Central memory CD4-positive, alpha-beta T cell (primary cell): Measurements from ENCODE around the gene PACSIN1.

ENCODE experiments used
- DNase-seq: peaks from one replicate; pipeline ENCODE4 v3.0.0; 2022

Gene PACSIN1

GRCh38 chr6:34565722-34566137 is 99.9 kb downstream of the PACSIN1 start:
- no peak for DNase-seq

DNA sequence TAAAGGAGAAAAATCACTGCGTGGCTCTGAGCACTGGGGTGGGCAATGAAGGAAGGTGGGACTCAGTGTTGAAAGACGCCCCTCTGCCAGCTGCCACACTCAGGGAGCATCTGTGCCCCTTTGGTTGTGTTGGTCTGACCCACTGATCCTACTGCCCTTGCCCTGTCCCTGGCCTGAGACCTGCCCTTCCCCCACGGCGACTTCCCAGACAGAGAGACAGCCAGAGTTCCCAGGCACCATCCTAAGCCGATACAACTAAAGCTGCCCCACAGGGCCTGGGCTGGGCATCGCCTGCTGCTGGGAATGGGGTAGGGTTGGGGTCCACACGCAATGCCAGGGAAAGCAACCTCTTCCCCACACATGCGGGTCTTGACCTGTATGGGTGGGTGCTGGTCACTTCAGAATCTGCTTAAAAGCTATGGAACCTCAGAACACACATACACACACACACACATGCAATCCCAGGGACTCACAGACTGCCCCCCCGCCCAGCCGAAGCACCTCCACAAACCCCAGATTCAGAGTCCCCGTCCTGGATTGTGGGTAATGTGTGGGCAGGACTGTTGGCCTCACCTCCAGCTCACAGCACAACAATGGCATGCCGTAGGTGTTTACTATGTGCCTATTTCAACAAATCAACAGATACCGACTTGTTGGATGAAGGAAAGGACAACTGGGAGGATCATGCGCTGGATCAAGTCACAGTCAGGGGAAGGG is 101.1 kb downstream of the PACSIN1 start:
- no peak for DNase-seq

GRCh38 chr6:34568341-34569201 is 102.7 kb downstream of the PACSIN1 start:
- no peak for DNase-seq

DNA sequence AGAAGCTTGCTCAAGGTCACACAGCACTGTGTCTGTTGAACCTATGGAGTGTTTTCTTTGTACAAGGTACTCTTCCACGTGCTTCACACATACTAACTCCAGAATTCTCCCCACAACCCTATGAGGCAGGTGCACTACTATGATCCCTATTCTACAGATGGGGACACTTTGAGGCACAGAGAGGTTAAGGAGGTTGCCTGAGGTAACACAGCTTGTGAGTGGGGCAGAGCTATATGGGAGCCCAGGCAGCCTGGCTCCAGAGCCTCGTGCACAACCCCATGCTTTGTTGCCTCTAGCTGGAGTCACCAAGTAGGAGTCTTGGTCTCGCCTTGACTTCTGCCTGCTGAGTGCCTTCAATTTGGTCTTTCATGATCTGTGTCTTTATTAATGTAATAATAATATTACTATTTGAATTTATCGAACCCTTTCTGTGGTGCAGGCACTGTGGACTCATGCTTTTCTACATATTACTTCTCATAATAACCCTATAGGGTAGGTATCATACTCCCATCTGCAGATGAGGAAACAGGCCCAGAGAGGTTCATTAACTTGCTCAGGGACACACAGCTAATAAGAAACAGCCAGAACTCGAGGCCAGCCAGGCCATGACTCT is 103.6 kb downstream of the PACSIN1 start:
- no peak for DNase-seq

DNA sequence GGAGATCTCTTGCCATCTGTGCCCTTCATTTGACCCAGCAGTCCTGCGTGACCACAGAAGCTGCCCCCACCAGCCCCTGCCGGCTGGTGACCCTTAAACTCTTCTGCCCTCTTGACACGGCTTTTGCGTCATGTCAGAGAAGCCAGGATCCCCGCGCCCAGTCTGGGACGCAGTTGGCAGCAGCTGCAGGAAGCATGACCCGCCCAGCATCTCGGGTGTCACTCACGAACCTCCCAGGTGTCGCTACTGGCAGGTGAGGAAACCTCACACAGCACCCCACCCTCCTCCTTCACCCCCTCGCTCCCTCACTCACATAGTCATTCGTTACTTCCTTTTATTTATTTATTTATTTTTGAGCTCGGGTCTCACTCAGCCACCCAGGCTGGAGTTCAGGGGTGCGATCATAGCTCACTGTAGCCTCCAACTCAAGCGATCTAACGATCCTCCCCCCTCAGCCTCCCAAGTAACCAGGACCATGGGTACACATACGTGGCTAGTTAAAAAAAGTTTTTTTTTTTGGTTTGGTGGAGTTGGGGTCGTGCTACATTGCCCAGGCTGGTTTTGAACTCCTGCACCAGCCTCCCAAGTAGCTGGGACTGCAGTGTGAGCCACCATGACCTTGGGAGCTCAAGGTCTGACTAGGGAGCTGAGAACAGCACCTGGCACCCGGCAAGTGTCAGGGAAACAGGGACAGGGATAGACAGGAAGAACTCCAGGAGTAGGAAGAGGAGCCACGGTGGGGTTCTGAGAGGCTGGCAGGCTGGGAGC is 104.4 kb downstream of the PACSIN1 start:
- no peak for DNase-seq

DNA sequence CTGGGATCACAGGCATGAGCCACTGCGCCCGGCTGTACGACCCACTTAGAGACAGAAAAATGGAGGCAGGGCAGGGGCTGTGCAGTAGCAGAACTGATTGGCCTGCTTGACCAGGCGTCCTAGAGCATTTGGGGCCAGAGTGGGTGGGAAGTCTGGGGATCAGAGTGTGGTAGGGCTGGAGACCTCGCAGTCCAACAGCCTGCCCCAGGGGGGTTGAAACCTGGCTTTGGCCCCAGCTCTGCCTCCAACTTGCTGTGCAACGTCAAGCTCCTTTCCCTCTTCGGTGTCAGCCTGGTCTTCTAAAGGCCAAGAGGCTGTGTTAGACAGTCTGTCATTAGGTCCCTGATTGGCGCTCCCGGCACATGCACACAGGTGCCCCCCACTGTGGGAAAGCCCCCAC is 105.5 kb downstream of the PACSIN1 start:
- DNase-seq = no peak

DNA sequence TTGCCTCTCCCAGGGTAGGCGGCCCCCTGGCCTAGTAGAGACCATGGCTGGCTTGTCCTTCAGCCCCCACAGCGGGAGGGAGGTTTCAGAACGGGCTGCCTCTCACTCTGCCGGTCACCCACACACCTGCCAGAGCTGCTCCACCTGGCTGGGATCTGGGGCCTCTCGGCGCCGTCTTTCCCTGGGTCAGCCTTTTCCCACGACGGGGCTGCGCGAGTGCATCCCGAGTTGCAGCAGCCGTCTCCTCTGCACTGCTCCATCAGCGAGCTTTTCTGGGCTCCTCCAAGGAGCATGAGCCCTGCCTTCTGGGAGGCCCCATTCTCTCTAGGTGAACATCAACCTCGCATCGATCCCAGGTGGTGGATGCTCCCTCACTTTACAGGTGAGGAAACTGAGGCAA is 106.1 kb downstream of the PACSIN1 start:
- DNase-seq = no peak

DNA sequence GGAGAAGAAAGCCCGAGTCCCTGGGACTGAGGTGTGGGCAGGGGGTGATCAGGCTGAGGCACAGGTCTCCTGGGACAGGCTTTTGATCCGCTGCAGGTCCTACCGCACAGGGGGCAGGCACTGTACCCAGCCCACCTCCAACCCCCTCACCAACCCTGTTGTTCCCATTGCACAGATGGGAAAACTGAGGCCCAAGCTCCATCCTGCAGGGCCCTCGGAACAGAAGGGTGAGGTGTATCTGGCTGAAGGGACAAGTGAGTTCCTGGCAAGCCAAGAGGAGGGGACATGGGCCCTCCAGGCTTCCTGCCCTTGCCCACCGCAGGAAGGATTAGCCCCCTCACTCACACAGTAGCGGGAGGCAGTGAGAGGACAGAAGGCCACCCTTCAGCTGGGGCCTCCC is 106.7 kb downstream of the PACSIN1 start:
- DNase-seq = no peak

GRCh38 chr6:34573567-34574183 is 107.8 kb downstream of the PACSIN1 start:
- DNase-seq = no peak

- DNase-seq = no peak
Observed at GRCh38 chr6:34574647-34575293, 108.9 kb downstream of the PACSIN1 start.

DNA sequence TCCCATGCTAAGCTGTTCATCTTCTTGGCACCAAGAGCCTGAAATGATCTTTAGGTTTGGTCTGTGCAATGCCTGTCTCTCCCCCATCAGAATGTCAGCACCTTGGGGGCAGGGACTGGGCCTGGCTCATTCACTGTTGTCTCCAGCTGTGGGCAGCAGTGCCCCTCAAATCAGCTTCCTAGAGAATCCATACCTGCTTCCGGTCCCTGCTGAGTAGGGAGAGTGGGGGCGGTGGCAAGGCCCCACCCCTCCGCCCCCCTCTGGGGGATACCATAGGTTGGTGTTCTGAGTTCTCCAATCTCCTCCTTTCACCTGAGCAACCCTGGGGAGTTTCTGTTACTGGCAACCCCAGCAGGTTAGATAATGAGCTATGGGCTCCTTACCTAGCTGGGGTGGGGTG is 109.5 kb downstream of the PACSIN1 start:
- no peak for DNase-seq

DNA sequence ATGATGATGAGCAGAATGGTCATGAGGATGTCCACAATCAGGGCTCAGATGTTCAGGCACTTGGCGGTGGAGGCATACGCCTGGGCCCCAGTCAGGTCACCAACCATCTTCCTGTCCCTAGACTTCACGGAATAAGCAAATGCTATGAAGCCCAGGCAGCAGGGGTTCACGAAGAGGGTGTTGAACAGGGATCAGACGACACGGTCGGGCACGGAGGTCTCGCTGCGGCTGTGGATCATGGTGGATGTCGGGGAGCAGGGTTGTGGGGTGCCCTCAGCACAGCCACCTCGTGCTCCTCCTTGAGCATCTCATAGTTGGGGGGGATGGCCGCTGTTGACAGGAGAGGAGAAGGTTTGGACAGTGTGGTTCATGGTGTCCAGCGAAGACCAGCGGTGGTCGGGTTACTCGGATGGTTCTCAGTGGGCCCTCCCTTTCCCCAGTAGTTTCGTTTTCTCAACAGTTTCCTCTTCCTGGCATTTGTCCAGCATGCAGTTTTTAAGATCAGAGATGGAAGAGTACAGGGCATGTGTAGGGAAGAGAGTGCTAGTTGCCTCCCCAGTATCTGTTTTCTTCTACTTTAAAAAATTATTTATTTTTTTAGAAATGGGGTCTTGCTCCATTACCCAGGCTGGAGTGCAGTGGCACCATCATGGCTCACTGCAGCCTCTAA is 110.5 kb downstream of the PACSIN1 start:
- DNase-seq = no peak

DNA sequence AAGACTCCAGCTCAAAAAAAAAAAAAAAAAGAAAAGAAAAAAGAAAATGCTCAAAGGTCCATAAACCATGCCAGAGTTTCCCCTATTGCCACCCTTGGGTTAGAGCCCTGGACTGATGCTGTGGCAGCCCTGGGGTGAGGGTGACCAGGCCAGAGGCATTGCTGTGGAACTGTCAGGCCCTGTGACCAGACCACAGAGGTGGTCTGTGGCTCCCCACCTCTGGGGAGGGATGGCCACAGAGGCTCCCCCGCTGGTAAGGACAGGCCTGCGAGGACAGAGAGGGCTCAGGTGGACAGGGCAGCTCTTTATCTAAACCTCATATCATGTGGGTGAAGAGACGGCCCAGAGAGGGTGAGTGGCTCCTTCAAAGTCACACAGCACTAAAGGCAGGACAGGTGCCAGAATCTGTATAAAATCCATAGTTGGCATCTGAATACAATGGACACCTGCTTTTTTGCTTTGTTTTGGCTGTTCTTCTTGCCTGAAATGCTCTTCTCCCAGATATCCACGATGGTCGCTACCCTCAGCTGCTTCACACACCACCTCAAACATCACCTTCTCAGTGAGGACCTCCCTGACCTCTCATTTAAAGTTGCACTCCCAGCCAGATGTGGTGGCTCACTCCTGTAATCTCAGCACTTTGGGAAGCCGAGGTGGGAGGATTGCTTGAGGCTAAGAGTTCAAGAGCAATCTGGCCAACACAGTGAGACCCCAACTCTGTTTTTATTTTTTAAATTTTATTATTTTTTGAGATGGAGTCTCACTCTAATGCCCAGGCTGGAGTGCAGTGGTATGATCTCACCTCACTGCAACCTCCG is 112.8 kb downstream of the PACSIN1 start:
- DNase-seq = no peak

DNA sequence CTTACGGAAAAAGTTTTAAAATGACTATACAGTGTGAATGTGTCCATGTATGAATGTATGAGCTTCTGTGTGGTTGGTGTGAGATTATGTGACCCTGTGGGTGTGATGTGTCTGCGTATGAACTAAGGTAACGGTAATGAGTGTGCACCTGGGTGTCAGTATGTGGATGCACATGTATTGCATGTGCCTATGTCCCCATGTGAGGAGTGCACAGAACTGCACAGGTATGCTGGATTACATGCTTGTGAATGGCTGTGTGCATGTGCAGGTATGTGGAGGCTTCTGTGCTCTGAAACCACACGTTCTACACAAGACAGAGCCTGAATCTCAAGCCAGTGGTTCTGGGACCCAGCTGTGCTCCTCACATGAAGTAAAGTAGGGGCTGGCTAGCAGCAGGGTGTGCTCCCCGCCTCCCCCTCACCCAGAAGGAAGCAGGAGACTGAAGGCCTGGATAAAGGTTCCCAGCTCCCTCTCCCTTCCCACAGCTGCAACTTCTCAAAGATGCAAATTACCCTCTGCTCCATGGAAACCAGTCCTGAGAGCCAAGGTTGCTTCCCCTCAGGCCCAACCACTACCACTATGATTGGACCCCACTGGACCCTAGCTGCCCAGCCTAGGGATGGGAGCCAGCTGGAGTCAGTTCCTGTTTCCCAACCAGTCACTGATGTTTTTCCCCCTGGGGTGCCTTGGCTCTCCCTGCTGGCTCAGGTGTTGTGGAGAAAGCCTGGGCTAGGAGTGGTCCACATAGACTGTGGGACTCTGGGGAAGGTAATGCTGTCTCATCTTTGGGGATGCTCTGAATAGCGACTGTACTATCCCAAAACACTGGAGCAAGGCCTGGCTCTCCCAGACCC is 115.1 kb downstream of the PACSIN1 start:
- no peak for DNase-seq

DNA sequence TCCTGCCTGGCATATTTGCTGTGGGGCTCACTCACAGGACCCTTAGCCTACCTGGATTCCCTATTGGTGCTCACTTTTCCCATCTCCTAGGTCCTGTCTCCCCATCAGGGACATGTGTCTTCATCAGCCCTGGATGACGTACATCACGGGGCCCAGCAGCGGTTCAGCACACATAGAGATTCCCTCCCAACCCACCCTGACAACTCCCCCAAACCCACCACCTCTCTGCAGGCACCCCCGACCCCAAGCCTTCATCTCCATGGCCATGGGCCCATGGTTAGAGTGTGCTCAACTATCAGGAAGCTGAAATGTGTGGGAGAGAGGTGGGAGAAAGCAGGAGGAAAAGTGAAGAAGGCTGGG is 115.7 kb downstream of the PACSIN1 start:
- DNase-seq = no peak

GRCh38 chr6:34583461-34583860 is 117.6 kb downstream of the PACSIN1 start:
- DNase-seq = no peak

DNA sequence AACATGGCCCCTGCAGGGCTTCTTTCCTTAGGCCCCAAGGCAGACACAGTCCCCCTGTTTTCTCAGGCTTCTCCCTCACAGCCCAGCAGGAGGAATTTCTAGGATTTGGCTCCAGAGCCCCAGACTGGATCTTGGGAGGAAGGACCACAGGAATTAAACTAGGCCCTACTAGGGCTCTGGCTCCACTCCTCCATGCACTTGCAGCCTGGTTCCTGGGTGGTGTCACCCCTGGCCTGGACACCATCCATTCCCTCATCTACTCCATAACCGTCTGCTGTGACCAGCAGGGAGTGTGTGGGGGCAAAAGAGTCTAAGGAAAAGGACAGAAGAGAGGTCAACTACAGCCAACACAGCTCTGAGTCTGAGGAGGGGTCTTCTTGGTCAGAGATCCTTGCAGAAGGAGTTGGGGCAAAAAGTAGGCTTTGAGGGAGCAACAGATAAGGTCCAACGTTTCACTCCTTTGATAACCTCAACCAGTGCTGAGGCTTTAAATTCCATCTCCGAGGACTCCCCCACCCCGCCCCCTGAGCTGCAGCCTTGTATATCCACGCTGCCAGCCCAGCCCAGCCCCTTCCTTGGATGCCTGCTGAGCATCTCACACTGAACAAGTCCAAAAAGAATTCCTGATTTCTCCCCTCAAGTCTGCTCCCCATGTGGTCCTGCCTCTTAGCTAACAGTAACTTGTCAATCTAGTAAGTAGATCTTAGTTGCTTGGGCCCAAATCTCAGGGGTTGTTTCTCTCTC is 118.2 kb downstream of the PACSIN1 start:
- DNase-seq = no peak

- DNase-seq = no peak
Observed at GRCh38 chr6:34584694-34585093, 118.8 kb downstream of the PACSIN1 start.
